HG02588 (cell line): ENCODE measurements around the gene MAP3K21.
A peak's percentile ranks its signal among the peaks of the same experiment; 100 is the strongest.

ENCODE experiments used
- ATAC-seq: cut with Tn5 transposase; IDR thresholded peaks from one replicate; pipeline ENCODE4 v1.9.1; 2021; ENCODE audit warnings: mild to moderate bottlenecking, moderate library complexity; ENCODE audit not compliant: unreplicated experiment

Gene MAP3K21

DNA sequence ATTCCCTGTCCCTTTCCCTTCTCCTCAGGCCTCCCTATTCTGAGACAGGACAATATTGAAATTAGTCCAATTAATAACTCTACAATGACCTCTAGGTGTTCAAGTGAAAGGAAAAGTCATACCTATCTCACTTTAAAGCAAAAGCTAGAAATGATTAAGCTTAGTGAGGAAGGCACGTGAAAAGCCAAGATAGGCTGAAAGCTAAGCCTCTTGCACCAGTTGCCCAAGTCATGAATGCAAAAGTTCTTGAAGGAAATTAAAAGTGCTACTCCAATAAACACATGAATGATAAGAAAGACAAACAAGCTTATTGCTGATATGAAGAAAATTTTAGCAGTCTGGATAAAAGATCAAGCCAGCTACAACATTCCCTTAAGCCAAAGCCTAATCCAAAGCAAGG lies 3.8 kb upstream of the MAP3K21 start:
- no peak for ATAC-seq

DNA sequence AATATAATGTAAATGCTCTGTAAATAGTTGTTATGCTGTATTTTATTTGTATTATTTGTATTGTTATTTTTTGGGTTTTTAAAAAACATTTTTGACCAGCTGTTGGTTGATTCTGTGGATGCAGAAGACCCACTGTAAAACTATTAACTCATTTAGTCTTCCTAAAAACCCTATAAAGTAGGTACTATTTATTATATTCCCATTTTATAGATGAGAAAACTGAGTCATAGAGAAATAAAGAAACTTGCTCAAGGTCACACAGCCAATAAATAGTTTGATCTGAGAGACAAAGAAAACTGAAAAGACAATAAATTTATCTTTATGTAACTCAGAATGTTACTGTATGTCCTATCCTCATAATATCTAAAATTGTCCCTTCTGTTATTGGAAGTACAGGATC lies 1.2 kb upstream of the MAP3K21 start:
- ATAC-seq: no peak

GRCh38 chr1:233326811-233327650 lies 493 bp upstream of the MAP3K21 start:
- ATAC-seq: peak; percentile 95

DNA sequence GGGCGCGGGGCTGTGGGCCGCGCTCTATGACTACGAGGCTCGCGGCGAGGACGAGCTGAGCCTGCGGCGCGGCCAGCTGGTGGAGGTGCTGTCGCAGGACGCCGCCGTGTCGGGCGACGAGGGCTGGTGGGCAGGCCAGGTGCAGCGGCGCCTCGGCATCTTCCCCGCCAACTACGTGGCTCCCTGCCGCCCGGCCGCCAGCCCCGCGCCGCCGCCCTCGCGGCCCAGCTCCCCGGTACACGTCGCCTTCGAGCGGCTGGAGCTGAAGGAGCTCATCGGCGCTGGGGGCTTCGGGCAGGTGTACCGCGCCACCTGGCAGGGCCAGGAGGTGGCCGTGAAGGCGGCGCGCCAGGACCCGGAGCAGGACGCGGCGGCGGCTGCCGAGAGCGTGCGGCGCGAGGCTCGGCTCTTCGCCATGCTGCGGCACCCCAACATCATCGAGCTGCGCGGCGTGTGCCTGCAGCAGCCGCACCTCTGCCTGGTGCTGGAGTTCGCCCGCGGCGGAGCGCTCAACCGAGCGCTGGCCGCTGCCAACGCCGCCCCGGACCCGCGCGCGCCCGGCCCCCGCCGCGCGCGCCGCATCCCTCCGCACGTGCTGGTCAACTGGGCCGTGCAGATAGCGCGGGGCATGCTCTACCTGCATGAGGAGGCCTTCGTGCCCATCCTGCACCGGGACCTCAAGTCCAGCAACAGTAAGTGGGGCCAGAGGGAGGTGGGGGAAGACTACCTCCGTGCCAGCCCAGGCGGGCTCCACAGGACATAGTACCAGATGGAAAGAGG lies 808 bp downstream of the MAP3K21 start:
- peak; percentile 16 for ATAC-seq

DNA sequence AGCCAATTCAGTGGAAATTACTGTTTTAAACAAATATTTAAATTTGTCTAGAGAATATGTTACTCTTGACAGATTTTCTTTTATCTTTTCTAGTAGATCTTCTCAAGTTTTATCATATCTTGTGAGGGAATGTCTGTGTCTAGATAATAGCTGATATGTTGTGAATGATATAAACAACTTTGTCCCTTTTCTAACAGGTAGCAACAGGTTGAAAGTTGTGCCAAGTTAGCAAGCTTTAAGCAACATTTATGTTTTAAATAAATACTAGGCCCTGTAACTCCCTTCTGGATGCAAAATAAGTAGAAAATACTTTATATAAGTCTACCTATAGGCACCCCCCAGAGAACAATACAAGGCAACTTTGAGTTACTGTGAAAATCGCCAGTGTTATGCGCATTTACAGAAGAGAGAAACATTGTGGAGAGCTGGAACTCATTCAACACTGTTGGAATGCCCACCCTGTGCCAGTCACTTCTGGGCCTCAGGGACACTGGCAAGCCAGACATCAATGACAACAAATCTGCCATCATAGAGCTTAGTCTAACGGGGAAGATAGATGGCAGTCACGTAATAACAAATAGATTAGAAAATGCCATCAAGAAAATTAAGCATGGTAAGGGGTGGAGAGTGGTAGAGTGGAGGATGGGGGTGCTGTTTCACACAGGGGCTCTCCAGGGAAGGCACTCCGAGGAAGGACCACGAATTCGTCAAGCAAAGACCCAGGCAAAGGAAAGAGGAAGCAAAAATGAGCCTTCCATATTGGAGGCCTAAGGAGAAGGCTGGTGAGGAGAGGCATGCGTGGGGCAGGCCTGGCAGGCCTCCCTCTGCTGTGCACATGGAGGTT lies 4.4 kb downstream of the MAP3K21 start:
- ATAC-seq: no peak

DNA sequence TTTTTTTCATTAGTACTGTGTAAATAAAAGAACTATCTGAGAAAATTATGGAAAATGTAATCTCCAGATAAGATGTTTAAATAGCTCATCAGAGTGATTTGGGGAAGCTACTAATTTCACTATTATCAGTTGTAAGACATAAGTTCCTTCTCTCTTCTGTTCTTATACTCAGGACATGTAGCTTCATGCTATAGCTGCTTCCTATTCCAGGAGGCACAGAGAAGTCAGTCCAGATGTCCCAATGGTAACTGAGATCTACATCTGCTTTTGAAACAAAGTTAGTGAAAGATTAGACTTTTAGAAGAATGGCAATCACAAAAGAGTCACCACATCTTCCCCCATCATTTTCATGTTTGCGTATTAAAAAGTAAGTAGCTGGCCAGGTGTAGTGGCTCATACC lies 5.6 kb downstream of the MAP3K21 start:
- no peak for ATAC-seq

DNA sequence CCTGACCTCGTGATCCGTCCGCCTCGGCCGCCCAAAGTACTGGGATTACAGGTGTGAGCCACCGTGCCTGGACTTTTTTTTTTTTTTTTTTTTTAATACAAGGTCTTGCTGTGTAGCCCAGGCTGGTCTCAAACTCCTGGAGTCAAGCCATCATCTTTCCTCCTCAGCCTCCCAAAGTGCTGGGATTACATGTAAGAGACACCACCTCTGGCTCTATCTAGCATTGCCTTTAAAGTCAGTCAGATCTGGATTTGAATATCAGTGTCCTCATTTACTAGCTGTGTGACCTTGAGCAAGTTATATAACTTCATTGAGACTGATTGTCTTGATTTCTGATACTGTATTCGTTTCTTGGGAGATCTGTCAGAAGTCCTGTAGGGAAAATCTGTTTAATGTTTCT lies 6.6 kb downstream of the MAP3K21 start:
- ATAC-seq: no peak

GRCh38 chr1:233336554-233337456 lies 9.3 kb downstream of the MAP3K21 start:
- no peak for ATAC-seq

GRCh38 chr1:233337505-233337904 lies 10.0 kb downstream of the MAP3K21 start:
- no peak for ATAC-seq

DNA sequence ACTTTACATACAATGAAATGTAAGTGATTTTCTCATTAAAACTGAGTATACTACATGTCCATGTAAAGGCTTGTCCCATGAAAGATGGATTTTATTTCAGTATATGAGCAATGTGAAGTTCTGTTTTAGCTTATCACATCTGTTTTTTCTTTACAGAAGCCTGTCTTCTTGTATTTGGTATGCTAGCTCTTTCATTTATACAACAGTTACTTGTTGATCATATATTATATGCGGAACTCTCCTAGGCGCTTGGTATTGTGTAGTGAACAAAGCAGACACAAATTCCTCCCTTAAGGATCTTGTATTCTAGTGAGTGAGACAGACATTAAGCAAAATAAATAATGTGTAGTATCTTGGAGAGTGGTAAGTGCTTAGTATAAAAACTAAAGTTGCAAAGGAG lies 10.6 kb downstream of the MAP3K21 start:
- no peak for ATAC-seq

DNA sequence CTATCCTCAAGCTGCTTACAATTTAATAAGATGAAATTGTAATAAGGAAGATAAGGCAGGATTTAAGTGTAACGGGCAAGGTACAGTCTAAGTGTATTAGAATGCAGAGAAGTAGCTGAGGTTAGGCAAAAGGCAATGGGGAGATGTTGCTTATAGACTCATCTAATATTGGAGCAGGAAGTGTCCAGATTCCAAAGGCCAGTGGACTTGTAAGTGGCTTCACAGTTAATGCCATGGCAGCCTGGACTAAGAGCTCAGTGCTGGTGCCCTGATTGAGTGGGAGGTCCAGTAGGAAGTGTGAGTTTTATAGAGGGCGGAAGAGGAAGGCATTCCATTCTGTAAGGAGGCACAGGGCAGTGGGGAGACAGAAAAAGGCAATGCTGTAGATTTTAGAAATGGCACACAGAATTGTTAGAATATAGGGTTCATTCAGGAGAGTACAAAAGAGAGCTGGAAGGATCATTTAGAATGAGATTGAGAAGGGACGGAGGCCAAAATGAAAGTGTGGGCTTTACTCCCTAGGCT lies 12.6 kb downstream of the MAP3K21 start:
- ATAC-seq: no peak

GRCh38 chr1:233340966-233341516 lies 13.5 kb downstream of the MAP3K21 start:
- no peak for ATAC-seq

GRCh38 chr1:233342086-233342485 lies 14.6 kb downstream of the MAP3K21 start:
- no peak for ATAC-seq

DNA sequence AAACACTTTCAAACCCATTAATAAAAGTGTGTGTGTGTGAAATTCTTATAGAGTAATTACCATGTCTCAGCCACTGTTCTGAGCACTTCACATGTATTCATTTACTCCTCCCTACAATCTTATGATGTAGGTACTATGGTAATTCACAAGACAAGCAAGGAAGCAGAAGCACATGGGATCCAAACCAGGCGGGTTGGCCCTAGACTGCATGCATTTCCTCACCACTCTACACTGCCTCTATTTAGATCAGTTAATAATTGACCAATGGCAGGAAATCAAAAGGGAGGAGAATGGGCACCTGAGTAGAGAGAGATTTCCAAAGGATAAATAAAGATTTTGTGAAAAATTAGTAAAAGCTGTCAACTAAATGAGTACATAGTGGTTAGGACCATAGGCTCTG lies 15.7 kb downstream of the MAP3K21 start:
- no peak for ATAC-seq

DNA sequence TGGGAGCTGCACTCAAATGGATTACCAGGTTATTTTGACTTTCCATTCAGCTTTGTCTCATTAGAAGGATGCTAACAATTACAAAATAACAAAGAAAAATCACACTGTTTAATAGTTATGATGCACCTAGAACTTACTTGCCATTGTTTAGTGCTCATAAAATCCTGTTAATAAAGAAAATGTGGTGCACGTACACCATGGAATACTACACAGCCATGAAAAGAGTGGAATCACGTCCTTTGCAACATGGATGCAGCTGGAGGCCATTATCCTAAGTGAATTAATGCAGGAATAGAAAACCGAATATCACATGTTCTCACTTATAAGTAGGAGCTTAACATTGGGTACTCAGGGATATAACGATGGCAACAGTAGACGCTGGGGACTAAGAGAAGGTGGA lies 19.8 kb downstream of the MAP3K21 start:
- no peak for ATAC-seq

DNA sequence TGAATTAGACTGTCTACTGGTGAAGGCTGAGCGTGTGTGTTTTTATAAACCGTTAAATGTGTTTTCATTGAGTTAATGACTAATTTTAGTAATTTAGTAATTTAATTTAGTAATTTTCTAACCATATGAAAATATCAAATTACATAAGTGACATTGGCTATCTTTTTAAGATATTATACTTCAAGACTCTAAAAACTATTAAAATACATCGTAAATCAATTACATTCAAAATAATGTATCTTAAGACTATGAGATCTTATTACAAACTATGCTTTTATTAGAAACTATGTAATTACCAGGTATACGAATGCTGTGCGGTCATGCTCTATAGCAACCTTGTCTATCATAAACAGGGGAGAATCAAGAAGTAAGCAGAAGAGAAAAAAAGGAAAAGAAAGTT lies 21.6 kb downstream of the MAP3K21 start:
- ATAC-seq: no peak

DNA sequence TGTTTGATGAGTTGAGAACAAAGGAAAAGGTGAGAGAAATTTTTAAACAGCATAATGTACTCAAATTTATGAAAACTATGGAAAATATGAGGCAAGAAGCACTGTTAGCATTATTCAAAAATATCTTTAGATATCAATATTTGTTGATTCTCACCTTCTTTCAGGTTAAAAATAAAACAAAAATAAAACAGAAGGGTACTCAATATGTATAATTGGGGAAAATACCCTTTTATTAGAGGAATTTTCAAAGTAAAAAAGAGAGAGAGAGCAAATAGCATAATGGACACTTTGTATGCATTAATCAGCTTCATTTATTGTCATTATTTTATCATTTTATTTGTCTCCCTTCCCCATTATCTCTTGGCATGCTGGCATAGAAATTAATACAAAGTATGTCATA lies 27.5 kb downstream of the MAP3K21 start:
- ATAC-seq: no peak

DNA sequence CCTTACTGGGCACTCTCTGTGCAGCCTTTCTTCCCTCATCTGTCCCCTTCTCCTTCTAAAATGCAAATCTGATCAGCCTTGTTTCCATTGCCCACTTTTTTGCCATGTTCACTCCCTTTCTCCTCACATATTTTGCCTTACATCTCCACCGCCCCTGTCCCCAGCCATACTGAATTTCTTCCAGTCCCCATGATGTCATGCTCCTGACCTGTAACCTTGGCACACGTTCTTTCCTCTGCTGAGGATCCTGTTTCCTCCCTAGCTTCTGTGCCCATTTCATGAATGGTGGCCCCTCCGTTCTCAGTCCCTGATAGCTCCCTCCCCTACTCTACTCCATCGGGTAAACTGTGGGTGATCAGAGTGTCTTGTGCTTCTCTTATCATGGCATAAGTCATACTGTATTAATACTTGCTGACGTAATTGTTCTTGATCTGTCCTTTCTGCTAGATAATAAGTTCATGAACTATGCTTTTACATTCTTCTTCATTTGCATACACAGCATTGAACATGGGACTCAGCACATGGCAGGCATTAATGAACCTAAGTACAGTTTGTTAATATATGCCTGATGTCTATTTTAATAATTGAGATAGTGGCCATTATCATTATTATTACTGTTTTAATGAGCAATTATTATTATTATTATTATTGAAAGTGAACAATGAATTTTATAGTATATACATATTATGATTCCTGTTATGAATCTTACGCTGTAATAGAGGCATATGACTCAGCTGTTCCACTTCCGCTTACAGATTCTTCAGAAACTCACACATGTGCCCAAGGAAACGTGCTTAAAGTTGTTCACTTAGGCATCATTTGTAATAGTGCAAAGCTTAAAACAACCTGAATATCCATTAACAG lies 28.5 kb downstream of the MAP3K21 start:
- peak; percentile 62 for ATAC-seq

GRCh38 chr1:233356705-233356987 lies 29.1 kb downstream of the MAP3K21 start:
- no peak for ATAC-seq
